Lower leg skin (tissue), 4 donors: ENCODE results near the gene CCR7. TPM values are rescaled to one million over a fixed set of nuclear protein-coding genes. Genes with fewer than 3 reads are reported as not detected.

ENCODE experiments used
- DNase-seq, 2 donors: peaks; one replicate each; pipeline ENCODE4 v3.0.0-alpha.2; 2019; ENCODE audit warnings: low spot score in 2 of 2
- H3K4me3 ChIP-seq: fragments of 200-600 bp; sonication (generic); 2 replicates; pipeline ENCODE4 v1.5.1; 2017; ENCODE audit warnings: mild to moderate bottlenecking, low read depth; ENCODE audit not compliant: poor library complexity, severe bottlenecking
- CTCF ChIP-seq, 3 donors: fragments of 450-650 bp; IDR thresholded peaks; one replicate each; pipeline ENCODE4 v1.5.1; 2016; ENCODE audit warnings: antibody characterized with exemption in 3 of 3, mild to moderate bottlenecking in 3 of 3, moderate library complexity in 2 of 3
- POLR2A ChIP-seq, 2 donors: fragments of 450-650 bp; IDR thresholded peaks; one replicate each; pipeline ENCODE4 v1.6.1; 2016 to 2017; ENCODE audit warnings: antibody characterized with exemption in 2 of 2, mild to moderate bottlenecking in 1 of 2, moderate library complexity in 1 of 2
- WGBS, 2 donors: methylation state at CpG; one replicate each; pipeline ENCODE4 v1.1.5; 2018; 5-methylcytosine and 5-hydroxymethylcytosine counted together
- intact Hi-C: fragments of 100-400 bp; cut with DNase I; formaldehyde crosslinking; loops from one replicate; pipeline ENCODE4 v1.15.0; 2023; ENCODE audit warnings: low total_unique reads
- total RNA-seq, 4 donors: library from RNA; depleted of rRNA; stranded (reverse); fragments of >200 nt; gene quantifications; one replicate each; pipeline ENCODE4 v1.1.0, GENCODE V29; 2016

Gene CCR7
- total RNA-seq, 4 donors from 2014 or later: 0.21 to 1.2 TPM; not detected in 2

- no peak overlapping the region for H3K4me3 ChIP-seq
- DNase-seq: peak in 1 of 2 donors; percentile 75
- TF ChIP-seq POLR2A (IDR thresholded peaks at IDR 0.05): no peak
- TF ChIP-seq CTCF (IDR thresholded peaks at IDR 0.05): no peak
- 85 to 92% methylated on average over 3 of the region's 3 CpGs for WGBS, 2 donors
- intact Hi-C loops: no loop called here
These were observed 3.9 kb downstream of the CCR7 start for GRCh38 chr17:40561294-40561870.

- WGBS, 2 donors: 63 to 65% methylated on average over 24 of the region's 24 CpGs
- no peak overlapping the region for H3K4me3 ChIP-seq
- peak in 1 of 2 donors; percentile 85 for DNase-seq
- TF ChIP-seq CTCF (IDR thresholded peaks at IDR 0.05) (no peak), POLR2A (IDR thresholded peaks at IDR 0.05) (no peak)
- intact Hi-C loops: no loop called here
These were observed 4.5 kb downstream of the CCR7 start for GRCh38 chr17:40560592-40561293.

GRCh38 chr17:40559954-40560591, 5.2 kb downstream of the CCR7 start:
- TF ChIP-seq POLR2A (IDR thresholded peaks at IDR 0.05) (no peak), CTCF (IDR thresholded peaks at IDR 0.05) (peak in 1 of 3 donors; percentile 97)
- no peak overlapping the region for H3K4me3 ChIP-seq
- peak; percentile 91 to 99 for DNase-seq
- 17 to 19% methylated on average over 13 of the region's 13 CpGs for WGBS, 2 donors
- intact Hi-C loops: loop anchor here (10.0 kb wide), 1 partner anchor 205 kb away; no protein-coding TSS in a partner anchor

GRCh38 chr17:40559564-40559916, 5.7 kb downstream of the CCR7 start:
- DNase-seq: peak in 1 of 2 donors; percentile 67
- TF ChIP-seq CTCF (IDR thresholded peaks at IDR 0.05): no peak
- TF ChIP-seq POLR2A (IDR thresholded peaks at IDR 0.05): no peak
- 75% methylated on average over 5 of the region's 5 CpGs for WGBS, 2 donors
- no peak overlapping the region for H3K4me3 ChIP-seq
- intact Hi-C loops: loop anchor here (10.0 kb wide), 1 partner anchor 205 kb away; no protein-coding TSS in a partner anchor

- no peak for TF ChIP-seq CTCF (IDR thresholded peaks at IDR 0.05)
- no peak for TF ChIP-seq POLR2A (IDR thresholded peaks at IDR 0.05)
- 57 to 60% methylated on average over 8 to 10 of the region's 10 CpGs for WGBS, 2 donors
- intact Hi-C loops: loop anchor here (10.0 kb wide), 1 partner anchor 204 kb away; no protein-coding TSS in a partner anchor
- no peak overlapping the region for H3K4me3 ChIP-seq
- peak in 1 of 2 donors; percentile 90 for DNase-seq
These were observed 6.2 kb downstream of the CCR7 start for GRCh38 chr17:40558890-40559563.
